Right lobe of liver (tissue), 6 donors: ENCODE measurements around the gene ALG1. TPM values are rescaled to one million over a fixed set of nuclear protein-coding genes. Genes with fewer than 3 reads are reported as not detected.
"Not testable (repeated sequence)": the region's sequence is repeated elsewhere in the genome, so short reads cannot be mapped to it uniquely, and the experiment has no call there.

Experiments
- ATAC-seq, 4 donors: fragments of 200-7000 bp; cut with Tn5 transposase; one replicate each; pipeline ENCODE4 v1.9.1; 2020; ENCODE audit warnings: mild to moderate bottlenecking in 4 of 4, moderate library complexity in 4 of 4
- DNase-seq, 3 donors: peaks; one replicate each; pipeline ENCODE4 v3.0.0-alpha.2; 2020
- H3K27ac ChIP-seq, 3 donors: fragments of 200-600 bp; one replicate each; pipeline ENCODE4 v1.8.0; 2022
- H3K27me3 ChIP-seq, 2 donors: fragments of 200-600 bp; one replicate each; pipeline ENCODE4 v1.8.0; 2022
- H3K36me3 ChIP-seq, 4 donors: fragments of 200-600 bp; sonication (generic) in 1 of 4; one replicate each; pipeline versions ENCODE4 v1.5.1 to v1.8.0; 2017 to 2022; ENCODE audit warnings: control low read depth in 1 of 4
- H3K4me1 ChIP-seq, 4 donors: fragments of 200-600 bp; sonication (generic) in 1 of 4; one replicate each; pipeline versions ENCODE4 v1.5.1 to v1.8.0; 2017 to 2022; ENCODE audit warnings: control low read depth in 1 of 4
- H3K4me3 ChIP-seq, 3 donors: fragments of 200-600 bp; one replicate each; pipeline ENCODE4 v1.8.0; 2022
- H3K9me3 ChIP-seq, 4 donors: fragments of 200-600 bp; sonication (generic) in 1 of 4; one replicate each; pipeline versions ENCODE4 v1.5.1 to v1.8.0; 2017 to 2022; ENCODE audit warnings: control low read depth in 1 of 4
- POLR2A ChIP-seq: fragments of 450-650 bp; IDR thresholded peaks from one replicate; pipeline ENCODE4 v1.6.1; 2017; ENCODE audit warnings: antibody characterized with exemption, mild to moderate bottlenecking
- WGBS: methylation state at CpG from one replicate; pipeline ENCODE4 v1.1.6; 2018; ENCODE audit warnings: low coverage, low lambda C conversion rate; ENCODE audit not compliant: insufficient coverage; ENCODE audit errors: missing lambda C conversion rate; 5-methylcytosine and 5-hydroxymethylcytosine counted together
- intact Hi-C, 2 donors: fragments of 100-400 bp; cut with DNase I; formaldehyde crosslinking; loops; one replicate each; pipeline versions ENCODE4 v1.11.2 to v1.14.1; 2022
- total RNA-seq, 6 experiments: library from RNA; depleted of rRNA in 2 of 6; stranded (reverse); fragments of >200 nt in 2 of 6; fragmentation: NEBNext Ultra II Directional in 3 of 6; extraction: Animal tissue kit (Norgen Biotek cat#: 25700) in 3 of 6; gene quantifications; one replicate each; pipeline versions ENCODE4 v1.1.0 to v1.2.4, GENCODE V29; 2016 to 2023
- TF ChIP-seq, protein P1 (sequence below), 4 donors: fragments of 200-600 bp in 3 of 4; fragments of 450-650 bp in 1 of 4; IDR thresholded peaks; one replicate each; pipeline versions ENCODE4 v1.5.1 to v1.8.0; 2016 to 2022; ENCODE audit warnings: antibody characterized with exemption in 4 of 4, mild to moderate bottlenecking in 2 of 4
- donor health status: DM: no; HTN: yes; CAD: no.
- donor health status: DM: no; HTN: no; CAD: no.
- donor health status: DM: no; HTN: no; CAD: no.
- donor health status: DM: no; HTN: yes; CAD: no.
- donor health status: DM: no; HTN: yes; CAD: no.

The ALG1 gene
- total RNA-seq, 6 experiments from 2014 or later = 16.0 to 28.0 (median 16.9) TPM

- DNase-seq = peak in 1 of 3 donors; percentile 15
- intact Hi-C loops = no loop called here
- 61% methylated on average over 9 of the region's 12 CpGs for WGBS
- Histone ChIP-seq H3K36me3 (no peaks in the 10 kb centered on the region), H3K9me3 (no peaks in the 10 kb centered on the region), H3K4me3 (no peak overlapping the region), H3K27me3 (no peaks in the 10 kb centered on the region), H3K27ac (no peak overlapping the region), H3K4me1 (no peaks in the 10 kb centered on the region)
- TF ChIP-seq, protein P1, sequence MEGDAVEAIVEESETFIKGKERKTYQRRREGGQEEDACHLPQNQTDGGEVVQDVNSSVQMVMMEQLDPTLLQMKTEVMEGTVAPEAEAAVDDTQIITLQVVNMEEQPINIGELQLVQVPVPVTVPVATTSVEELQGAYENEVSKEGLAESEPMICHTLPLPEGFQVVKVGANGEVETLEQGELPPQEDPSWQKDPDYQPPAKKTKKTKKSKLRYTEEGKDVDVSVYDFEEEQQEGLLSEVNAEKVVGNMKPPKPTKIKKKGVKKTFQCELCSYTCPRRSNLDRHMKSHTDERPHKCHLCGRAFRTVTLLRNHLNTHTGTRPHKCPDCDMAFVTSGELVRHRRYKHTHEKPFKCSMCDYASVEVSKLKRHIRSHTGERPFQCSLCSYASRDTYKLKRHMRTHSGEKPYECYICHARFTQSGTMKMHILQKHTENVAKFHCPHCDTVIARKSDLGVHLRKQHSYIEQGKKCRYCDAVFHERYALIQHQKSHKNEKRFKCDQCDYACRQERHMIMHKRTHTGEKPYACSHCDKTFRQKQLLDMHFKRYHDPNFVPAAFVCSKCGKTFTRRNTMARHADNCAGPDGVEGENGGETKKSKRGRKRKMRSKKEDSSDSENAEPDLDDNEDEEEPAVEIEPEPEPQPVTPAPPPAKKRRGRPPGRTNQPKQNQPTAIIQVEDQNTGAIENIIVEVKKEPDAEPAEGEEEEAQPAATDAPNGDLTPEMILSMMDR (IDR thresholded peaks at IDR 0.05) = no peak
- no peak for TF ChIP-seq POLR2A
- ATAC-seq = no peak
Observed at GRCh38 chr16:5041600-5042133, 30.0 kb upstream of the ALG1 start.

DNA sequence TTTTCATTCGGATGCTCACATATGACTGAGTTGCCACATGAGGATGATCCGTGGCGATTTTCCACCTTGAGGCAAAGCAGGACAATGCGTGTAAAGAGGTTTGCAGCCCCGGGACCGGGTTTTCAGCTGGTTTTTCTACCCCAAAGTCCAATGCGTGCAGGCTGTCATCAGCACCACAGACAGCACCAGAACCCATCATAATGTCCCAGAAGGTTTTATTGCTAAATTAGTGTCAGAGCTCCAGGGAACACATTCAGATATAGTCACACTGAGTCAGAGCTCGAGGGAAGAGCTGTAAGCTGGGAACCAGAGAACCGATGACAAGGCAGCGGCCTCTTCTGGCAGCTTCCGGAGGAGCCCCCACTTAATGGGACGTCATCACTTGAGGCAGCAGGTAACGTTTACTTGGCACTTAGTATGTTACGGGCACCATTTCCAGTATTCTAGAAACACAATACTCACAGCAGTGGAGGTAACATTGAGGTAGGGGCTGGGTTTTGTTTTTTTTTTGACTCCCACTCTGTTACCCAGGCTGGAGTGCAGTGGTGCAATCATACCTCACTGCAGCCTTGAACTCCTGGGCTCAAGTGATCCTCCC is 29.0 kb upstream of the ALG1 start:
- H3K4me1 ChIP-seq = no peaks in the 10 kb centered on the region
- ATAC-seq (no peak), DNase-seq (no peak)
- TF ChIP-seq, protein P1 (IDR thresholded peaks at IDR 0.05) = no peak
- TF ChIP-seq POLR2A = no peak
- H3K9me3 ChIP-seq = no peaks in the 10 kb centered on the region
- no peaks in the 10 kb centered on the region for H3K27me3 ChIP-seq
- H3K36me3 ChIP-seq = no peaks in the 10 kb centered on the region
- intact Hi-C loops = no loop called here
- WGBS = 92% methylated on average over 7 of the region's 14 CpGs
- H3K27ac ChIP-seq = no peak overlapping the region
- H3K4me3 ChIP-seq = no peak overlapping the region

DNA sequence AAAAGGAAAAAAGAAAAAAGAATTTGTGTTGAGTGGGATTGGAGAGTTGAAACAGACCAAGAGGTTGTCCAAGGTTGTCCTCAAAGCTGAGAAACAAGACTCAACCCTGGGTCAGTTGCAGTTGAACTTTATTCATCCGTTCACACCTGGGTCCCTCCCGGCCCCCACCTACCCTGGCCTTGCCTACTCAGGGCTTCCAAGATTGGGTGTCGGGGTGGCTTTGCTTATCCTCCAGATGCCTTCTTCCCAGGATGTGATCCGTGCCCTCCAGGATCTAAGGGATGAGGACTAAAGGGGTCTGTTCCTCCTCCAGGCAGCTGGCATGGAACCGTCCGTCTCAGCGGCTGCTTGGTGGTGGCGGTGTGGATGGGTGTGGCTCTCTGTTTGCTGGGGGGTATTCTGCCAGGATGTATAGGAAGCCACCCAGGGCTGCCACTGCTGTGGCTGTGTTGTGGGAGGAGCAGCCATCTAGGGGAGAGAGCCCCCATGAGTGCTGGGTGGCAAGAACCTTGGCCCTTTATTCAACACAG is 27.6 kb upstream of the ALG1 start:
- H3K4me1 ChIP-seq = no peaks in the 10 kb centered on the region
- DNase-seq (peak in 1 of 3 donors; percentile 13), ATAC-seq (no peak)
- intact Hi-C loops = no loop called here
- no peak overlapping the region for H3K4me3 ChIP-seq
- H3K36me3 ChIP-seq = no peaks in the 10 kb centered on the region
- no peaks in the 10 kb centered on the region for H3K9me3 ChIP-seq
- WGBS = 92% methylated on average over 3 of the region's 8 CpGs
- no peak overlapping the region for H3K27ac ChIP-seq
- TF ChIP-seq, protein P1 (IDR thresholded peaks at IDR 0.05) = no peak
- TF ChIP-seq POLR2A = no peak
- no peaks in the 10 kb centered on the region for H3K27me3 ChIP-seq

DNA sequence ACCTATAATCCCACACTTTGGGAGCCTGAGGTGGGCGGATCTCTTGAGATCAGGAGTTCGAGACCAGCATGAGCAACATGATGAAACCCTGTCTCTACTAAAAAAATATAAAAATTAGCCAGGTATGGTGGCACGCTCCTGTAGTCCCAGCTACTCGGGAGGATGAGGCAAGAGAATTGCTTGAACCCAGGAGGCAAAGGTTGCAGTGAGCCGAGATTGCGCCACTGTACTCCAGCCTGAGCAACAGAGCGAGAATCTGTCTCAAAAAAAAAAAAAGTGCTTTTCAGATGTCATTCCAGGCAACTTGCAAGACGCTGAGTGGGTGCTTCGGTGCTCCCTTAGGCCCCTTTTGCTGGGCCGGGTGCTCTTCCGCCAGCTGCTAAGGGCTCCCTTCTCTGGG is 27.1 kb upstream of the ALG1 start:
- intact Hi-C loops, H3K27ac ChIP-seq, H3K4me1 ChIP-seq, H3K9me3 ChIP-seq, H3K36me3 ChIP-seq, H3K27me3 ChIP-seq, ATAC-seq, H3K4me3 ChIP-seq: not testable (repeated sequence)
- WGBS = 83% methylated on average over 6 of the region's 11 CpGs
- DNase-seq = peak in 1 of 3 donors; percentile 11

DNA sequence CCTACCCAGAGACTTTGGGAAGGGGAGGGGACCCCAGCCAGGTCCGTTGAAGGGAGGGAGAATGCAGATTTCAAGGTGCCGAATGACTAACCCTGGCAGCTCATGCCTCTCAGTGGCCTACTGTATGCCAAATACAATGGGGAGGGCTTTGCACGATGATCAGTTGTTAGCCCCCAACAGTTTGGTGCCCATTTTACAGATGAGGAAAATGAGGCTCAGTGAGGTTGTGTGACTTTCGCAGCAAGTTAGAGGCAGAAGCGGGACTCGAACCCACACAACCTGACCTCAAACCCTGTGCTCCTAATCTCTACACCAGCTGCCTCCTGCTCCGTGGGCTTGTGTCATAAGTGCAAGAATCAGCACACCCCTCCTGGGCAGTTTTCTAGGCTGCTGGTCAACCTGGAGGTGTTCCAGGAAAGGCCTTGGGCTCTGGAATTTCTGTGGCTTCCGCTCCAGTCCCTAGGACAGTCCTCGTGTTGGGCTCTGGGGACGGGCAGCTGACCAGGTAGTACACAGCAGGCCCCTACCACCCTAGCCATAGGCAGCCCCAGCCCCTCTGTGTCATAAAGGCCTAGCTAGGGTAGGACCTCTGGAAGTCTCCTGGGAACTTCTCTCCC is 26.0 kb upstream of the ALG1 start:
- Histone ChIP-seq H3K27ac (no peak overlapping the region), H3K4me3 (no peak overlapping the region), H3K27me3 (no peaks in the 10 kb centered on the region), H3K36me3 (no peaks in the 10 kb centered on the region), H3K4me1 (no peaks in the 10 kb centered on the region), H3K9me3 (no peaks in the 10 kb centered on the region)
- WGBS = 100% methylated on average over 3 of the region's 10 CpGs
- ATAC-seq = peak in 1 of 4 donors; percentile 30
- intact Hi-C loops = no loop called here
- TF ChIP-seq, protein P1 (IDR thresholded peaks at IDR 0.05) = no peak
- TF ChIP-seq POLR2A = no peak
- peak in 1 of 3 donors; percentile 23 for DNase-seq
